Frontal cortex (tissue), 4 donors: Measurements from ENCODE around the gene SCAF11. TPM values are rescaled to one million over a fixed set of nuclear protein-coding genes. Genes with fewer than 3 reads are reported as not detected.
"Not testable (repeated sequence)": the region's sequence is repeated elsewhere in the genome, so short reads cannot be mapped to it uniquely, and the experiment has no call there.

Source experiments
- DNase-seq, 2 donors: peaks; one replicate each; pipeline ENCODE4 v3.0.0; 2012; ENCODE audit warnings: low spot score in 2 of 2
- FAIRE-seq: peaks from 2 replicates; lab custom pipeline; 2012; peaks lifted over from hg19 to GRCh38; lab: Jason Lieb, UNC
- total RNA-seq: library from RNA; depleted of rRNA; stranded (reverse); fragments of >200 nt; gene quantifications from one replicate; pipeline ENCODE4 v1.2.3, GENCODE V29; 2014
- donor health status: control.
- donor health status: control.
- donor health status: control.

Gene SCAF11
- 52.6 TPM for total RNA-seq

- DNase-seq: peak; percentile 86 to 91
- FAIRE-seq: no peak
Measured at GRCh38 chr12:45990468-45991283, at the start of gene SCAF11. TSS of gene SCAF11 (minus strand) at chr12:45990574. CDS start at chr12:45964167, 26,407 bp downstream.

- not testable (repeated sequence) for DNase-seq, FAIRE-seq
Measured at GRCh38 chr12:46037066-46037465, 46.7 kb upstream of the SCAF11 start.

- FAIRE-seq (no peak), DNase-seq (no peak)
Measured at GRCh38 chr12:46027172-46027571, 36.8 kb upstream of the SCAF11 start.

GRCh38 chr12:46024099-46024498, 33.7 kb upstream of the SCAF11 start:
- no peak for FAIRE-seq
- no peak for DNase-seq

- FAIRE-seq (no peak), DNase-seq (no peak)
Measured at GRCh38 chr12:46020768-46021167, 30.4 kb upstream of the SCAF11 start.

GRCh38 chr12:46018712-46019111, 28.3 kb upstream of the SCAF11 start:
- DNase-seq, FAIRE-seq: not testable (repeated sequence)

- FAIRE-seq, DNase-seq: not testable (repeated sequence)
Measured at GRCh38 chr12:46017866-46018375, 27.5 kb upstream of the SCAF11 start.

- no peak for FAIRE-seq
- no peak for DNase-seq
Measured at GRCh38 chr12:46005823-46006222, 15.4 kb upstream of the SCAF11 start.

- DNase-seq: no peak
- FAIRE-seq: no peak
Measured at GRCh38 chr12:46005151-46005797, 14.9 kb upstream of the SCAF11 start.

GRCh38 chr12:46004715-46005114, 14.3 kb upstream of the SCAF11 start:
- FAIRE-seq (no peak), DNase-seq (no peak)

- not testable (repeated sequence) for DNase-seq, FAIRE-seq
Measured at GRCh38 chr12:46000076-46000475, 9.7 kb upstream of the SCAF11 start.

GRCh38 chr12:45994736-45995135, 4.4 kb upstream of the SCAF11 start:
- peak; percentile 29 to 59 for DNase-seq
- no peak for FAIRE-seq

GRCh38 chr12:45991284-45992249, 1.2 kb upstream of the SCAF11 start:
- DNase-seq (peak; percentile 60 to 65), FAIRE-seq (no peak)

GRCh38 chr12:45989721-45990467, 480 bp downstream of the SCAF11 start:
- FAIRE-seq (no peak), DNase-seq (peak in 1 of 2 donors; percentile 24)

GRCh38 chr12:45989287-45989686, 1.1 kb downstream of the SCAF11 start:
- FAIRE-seq: no peak
- no peak for DNase-seq

- DNase-seq (no peak), FAIRE-seq (no peak)
Measured at GRCh38 chr12:45988264-45988663, 2.1 kb downstream of the SCAF11 start.

GRCh38 chr12:45987340-45987727, 3.0 kb downstream of the SCAF11 start:
- FAIRE-seq (no peak), DNase-seq (no peak)

- FAIRE-seq: no peak
- DNase-seq: no peak
Measured at GRCh38 chr12:45986641-45987339, 3.6 kb downstream of the SCAF11 start.
